HG03095 (cell line): ENCODE results near the gene PURA.
"Not testable (repeated sequence)": the region's sequence is repeated elsewhere in the genome, so short reads cannot be mapped to it uniquely, and the experiment has no call there.

ENCODE experiments used
- ATAC-seq: cut with Tn5 transposase; IDR thresholded peaks from one replicate; pipeline ENCODE4 v1.9.1; 2021; ENCODE audit warnings: moderate library complexity; ENCODE audit not compliant: unreplicated experiment

PURA gene

DNA sequence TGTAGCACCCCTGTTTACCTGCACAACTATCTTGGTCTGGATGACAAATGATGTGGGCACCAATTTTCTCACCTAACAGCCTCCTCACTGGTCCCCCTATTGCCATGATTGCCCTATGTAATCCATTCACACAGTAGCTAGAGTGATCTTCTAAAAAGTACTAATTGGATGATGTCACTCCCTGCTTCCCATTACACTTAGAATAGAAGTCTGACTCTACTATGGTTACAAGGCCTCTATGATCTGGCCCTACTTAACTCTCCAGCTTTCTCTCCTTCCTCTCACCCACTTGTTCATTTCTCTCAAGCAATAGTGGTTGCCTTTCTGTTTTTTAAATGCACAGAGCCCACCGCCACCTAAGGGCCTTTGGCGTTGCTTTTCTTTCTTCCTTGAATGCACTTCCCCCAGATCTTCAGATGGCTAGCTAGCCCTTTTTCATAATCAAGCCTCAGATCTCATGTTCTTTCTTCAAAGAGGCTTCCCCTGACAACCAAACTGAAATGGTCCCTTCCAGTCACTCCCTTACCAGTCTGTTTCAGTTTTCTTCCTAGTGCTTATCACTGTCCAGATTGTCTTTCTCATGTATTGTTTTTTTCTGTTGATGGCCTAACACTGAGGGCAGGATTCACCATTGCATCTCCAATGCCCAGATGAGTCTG lies 20.5 kb downstream of the PURA start:
- no peak for ATAC-seq

DNA sequence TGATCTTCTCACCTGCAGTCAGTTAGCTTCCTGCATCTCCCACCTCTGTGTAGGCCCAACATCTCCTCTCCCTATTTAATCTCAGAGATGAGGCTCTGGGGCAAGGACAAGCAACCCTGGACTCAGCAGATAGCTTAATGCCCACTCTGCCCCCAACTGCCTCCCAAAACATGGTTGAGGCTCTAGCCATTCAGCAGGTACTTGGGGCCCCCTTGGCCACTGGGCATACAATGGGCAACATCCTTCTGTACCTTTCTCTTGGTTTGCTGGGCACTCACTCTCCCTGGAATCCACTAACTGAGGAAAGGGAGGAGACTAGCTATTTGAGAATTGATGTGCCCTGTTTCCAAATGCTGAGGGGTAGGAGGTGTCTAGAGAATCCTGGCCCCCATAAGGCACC lies 21.2 kb downstream of the PURA start:
- ATAC-seq = no peak

DNA sequence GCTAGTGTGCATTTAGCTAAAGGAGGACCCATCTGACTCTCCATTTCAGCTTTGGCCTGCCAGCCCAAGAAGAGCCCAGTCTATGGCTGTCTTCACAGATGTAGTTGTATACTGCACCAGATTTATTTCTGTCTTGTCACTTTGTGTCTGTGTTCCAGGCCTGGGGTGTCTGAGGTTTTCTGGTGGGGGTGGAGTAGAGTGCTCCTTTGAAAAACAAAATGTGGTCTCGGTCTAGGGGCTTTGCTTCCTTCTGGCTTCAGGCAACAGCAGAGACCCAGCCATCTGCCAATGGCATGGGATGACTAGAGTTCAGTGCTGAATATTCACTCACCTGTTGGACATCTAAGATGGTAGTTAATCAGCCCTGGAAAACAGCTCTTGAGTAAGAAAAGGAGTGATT lies 22.7 kb downstream of the PURA start:
- no peak for ATAC-seq

DNA sequence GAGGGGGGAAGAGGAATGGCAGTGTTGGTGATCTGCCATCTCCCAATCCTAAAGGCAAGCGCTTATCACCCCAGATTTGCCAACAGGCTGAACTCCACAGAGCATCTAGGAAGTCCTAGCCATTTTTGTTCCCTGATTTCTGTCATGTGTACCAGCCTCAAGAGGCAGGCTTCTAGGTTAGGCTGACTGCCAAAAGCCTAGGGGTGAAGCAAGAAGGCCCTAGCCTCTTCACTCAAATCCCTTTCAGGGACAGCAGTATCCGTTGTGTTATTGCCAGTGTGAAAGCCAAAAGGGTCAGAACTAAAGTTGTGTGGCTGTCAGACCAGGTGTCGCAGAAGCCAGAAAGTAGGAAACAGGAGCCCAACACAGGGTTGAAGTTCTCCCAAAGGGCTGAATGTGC lies 26.5 kb downstream of the PURA start:
- ATAC-seq = no peak

DNA sequence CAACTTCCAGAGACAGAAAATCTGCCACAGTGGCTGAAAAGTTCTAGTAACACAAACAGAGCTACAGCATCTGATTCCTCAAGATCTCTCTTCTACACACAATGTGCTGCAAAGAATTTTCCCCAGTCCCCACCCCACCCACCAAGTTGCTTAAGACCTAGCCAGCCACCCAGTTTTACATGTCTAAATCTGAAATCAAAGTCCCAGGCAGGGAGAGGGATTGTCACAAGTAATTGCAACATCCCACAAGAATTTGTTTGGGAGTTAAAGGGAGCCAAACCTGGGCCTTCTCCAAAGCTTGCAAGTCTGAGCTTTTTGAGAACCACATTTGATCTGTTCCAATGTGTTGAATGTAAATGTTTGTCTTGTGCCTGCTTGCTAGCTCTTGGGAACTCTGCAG lies 27.3 kb downstream of the PURA start:
- ATAC-seq = no peak

DNA sequence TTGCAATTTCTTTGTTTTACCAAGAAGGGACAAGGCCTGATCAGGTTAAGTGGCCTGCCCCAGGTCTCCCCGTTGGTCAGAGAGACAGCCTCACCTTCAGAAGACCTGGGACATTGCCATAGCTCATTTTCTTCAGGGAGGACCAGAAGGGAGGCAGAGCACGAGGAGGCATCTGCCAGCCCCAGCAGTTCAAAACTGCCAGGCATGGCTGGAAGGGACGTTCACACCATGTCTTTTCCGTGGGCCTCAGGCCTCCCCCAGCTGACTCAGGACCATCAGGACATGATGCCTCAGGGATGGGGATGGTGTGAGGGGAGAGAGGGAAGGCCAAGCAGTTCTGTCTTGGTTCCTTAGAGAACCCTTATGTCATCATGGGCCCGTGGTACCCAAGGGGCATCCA lies 28.3 kb downstream of the PURA start:
- no peak for ATAC-seq

DNA sequence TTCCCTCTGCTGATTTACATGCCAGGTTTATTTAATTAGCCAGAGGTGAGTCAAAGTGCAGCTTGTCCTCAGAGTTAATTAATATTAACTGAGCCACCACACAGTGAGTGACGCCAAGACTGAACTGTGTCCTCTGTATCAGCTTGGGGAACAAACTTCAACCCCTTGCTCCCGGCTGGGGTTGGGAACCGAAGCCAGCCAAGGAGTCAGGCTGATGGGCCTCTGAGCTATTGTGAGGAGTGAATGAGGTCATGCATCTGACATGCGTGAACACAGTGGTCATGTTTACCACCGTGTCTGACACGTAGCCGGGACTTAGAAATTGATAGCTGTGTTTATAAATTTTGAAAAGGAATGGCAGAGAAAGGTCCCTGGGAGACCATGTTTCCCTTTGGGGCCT lies 28.9 kb downstream of the PURA start:
- no peak for ATAC-seq

DNA sequence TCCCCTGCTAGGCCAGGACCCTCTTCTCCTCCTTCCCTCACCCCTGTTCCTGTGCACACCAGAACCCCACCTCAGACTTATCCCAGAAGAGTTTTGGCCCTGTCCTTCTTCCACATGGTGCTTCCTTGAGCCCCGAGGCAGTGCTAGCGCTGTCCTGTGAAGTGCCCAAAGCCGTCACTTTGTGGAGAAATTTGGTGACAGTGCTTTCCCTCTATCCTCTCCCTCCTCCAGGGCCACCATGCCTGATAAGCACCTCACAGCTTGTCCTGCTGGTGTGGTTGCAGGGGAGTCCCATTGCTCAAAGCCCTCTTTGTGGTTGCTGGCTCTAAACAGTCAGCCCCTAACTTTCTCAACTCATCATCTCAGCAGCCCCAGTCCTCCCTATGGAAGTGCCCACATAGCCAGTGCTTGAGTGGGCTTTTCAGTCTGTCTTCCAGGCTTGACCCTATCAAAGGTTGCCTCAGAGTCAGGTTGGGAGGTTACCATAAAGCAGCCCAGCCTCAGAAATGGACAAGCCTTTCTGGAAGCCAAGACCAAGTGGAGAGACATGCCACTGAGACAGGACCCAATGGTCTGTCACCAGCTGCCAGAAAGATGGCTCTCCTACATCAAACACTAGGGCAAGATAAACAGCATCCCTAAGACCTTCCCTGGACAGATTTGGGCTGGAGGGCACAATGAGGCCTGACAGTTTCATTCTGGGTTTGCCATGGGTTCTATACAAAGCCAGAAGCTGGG lies 29.8 kb downstream of the PURA start:
- no peak for ATAC-seq

DNA sequence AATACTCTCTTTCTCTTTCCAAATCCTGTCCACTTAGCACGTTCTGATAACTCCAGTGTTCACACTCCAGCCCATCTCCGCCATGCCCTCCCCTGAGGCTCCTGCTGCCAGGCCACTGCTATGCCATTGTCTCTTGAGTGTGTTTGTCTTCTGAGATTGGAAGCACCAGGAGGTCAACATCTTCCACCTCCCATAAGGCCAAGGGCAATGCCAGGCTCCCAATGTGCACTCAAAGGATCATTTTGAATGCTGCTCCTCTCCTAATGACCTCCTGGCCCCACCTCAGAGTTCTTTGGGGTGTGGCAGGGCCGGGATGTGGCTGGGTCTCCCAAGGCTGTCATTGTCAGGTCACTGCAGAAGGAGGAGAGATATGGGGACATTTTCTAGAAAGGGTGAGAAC lies 31.3 kb downstream of the PURA start:
- ATAC-seq = no peak

DNA sequence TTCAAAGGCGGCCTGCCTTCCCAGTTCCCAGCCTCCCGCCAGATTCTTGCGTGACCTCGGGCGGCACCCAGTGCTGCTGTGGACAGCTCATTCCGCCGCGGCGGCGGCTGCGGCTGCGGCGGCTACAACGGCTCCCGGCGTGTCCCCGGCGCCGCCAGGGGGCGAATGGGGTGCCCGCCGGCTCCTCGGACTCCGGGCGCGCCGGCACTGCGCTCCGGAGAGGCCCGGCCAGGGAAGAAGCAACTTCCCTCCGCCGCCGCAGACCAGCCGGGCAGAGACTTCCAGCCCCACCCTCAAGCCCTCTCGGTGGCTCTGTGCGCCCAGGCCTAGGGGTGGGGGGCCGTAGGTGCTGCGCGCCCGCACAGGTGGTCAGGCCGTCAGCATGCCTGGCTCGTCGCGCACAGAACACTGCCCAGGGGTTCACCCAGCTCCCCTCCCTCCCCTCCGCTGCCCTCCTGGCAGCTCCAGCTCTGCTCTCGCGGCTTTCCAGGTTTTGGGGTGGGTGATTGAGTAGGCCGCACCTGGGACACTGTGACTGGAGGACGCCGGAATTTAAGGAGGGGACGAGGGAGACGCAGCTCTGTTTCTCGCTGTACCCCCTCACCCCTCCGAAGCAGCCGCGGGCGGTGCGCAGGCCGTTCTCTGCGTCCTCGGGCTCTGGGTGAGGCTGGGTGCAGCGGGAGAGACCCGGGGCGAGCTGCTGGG lies 32.1 kb downstream of the PURA start:
- no peak for ATAC-seq

DNA sequence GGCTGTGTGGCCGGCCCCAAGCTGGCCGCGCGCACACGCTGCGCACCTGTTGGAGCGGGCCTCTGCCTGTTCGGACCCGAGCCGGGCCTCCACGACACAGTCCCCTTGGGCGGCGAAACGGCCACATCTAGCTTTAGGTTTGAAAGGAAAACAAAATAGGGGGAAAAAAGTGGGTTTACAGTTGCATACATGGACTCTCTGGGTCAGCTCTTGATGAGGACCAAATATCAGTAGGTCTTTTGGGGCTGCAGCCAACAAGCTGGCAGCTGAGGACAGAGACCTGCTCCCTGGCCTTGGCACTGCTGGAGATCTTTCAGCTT lies 32.6 kb downstream of the PURA start:
- ATAC-seq = no peak

DNA sequence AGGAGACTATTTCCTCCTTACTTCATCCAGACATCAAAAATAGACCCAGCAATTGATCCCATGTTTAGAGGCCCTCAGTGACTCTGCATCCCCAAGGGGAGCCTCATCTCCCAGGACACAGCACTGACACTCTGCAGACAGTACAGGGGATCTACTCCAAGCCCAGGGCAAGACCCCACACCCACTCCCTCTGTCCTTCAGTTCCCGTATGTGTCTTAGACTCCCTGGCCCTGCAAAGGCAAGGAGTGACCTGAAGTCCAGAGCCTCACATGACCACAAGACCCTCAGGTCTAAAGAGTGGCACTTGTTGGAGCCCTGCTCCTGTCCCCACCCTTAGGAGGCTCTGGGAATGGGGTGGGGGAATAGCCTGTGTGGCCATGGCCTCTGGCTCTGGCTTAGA lies 33.6 kb downstream of the PURA start:
- ATAC-seq = no peak

DNA sequence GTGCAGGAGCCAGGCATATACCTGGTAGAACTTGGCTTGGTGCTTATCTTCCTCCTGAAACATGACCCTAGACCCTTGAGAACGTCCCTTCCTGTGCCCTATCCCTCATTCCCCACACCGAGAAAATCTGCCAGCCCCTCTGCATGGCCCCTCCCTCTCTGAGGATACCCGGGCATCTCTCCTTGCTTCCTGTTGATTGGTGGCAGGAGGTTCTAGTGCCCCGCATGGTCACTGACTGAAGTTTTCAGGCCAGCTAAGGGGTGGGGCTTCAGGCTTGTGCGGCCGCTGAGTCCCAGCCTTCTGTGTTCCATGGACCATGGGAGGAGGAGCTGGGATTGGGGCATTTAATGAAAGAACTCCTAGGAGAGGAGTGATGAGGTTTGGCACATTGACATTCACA lies 34.6 kb downstream of the PURA start:
- no peak for ATAC-seq

DNA sequence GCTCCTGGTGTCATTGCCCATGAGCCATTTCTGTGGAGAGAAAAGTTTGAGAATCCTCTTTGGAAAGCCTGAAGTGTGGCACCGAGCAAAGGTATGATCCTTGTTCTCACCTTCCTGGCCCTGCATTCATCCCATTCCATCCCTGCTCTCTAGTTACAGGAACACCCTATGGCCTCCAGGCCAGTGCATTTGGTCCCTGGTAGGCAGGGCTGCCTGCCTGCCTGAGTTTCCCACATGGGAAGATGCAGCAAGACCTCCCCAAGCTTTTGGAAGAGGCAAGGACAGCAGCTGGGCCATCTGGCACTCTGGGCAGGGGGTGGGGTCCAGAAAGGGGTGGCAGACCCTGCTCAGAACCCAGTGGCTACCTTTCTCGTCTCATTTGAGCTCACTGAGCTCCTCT lies 36.3 kb downstream of the PURA start:
- no peak for ATAC-seq

DNA sequence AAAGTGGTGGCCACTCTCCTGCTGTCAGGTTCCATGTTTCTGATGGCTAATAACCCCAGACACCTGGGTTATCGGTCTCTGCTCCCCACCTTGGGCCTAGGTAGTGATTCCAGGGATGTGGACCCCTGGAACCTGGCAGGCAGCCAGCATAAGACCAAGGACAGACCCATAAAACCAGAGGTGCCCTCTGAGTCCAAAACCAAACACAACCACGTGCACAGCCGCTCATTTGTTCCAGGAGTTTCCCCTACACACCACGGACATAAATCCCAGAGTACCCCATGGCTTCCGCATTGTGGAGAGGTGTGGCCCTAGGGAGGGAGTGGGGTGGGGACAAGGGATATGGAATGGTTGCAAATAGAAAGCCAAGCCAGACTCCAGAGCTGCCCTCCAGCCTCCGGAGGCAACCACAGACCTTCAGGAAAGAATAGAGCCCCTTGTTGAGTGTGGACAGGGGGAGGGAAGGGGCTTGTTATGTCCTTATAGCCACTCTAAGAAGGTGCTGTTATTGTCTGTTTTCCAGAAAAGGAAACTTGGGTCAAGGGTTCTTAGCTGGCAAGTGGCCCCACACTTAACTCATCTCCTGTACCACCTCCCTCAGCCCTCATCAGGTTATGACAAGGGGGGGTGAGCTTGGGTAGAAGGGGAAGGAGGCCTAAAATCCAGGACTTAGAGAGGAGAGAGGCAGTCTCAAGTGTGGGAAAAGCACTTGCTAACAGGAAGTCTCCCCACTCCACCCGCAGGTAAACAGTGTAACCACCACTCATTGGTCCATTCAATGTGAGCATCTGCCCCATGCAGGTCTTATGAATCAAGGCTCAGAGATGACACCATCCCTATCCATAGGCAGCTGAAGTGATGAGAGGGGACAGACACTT lies 37.5 kb downstream of the PURA start:
- no peak for ATAC-seq

DNA sequence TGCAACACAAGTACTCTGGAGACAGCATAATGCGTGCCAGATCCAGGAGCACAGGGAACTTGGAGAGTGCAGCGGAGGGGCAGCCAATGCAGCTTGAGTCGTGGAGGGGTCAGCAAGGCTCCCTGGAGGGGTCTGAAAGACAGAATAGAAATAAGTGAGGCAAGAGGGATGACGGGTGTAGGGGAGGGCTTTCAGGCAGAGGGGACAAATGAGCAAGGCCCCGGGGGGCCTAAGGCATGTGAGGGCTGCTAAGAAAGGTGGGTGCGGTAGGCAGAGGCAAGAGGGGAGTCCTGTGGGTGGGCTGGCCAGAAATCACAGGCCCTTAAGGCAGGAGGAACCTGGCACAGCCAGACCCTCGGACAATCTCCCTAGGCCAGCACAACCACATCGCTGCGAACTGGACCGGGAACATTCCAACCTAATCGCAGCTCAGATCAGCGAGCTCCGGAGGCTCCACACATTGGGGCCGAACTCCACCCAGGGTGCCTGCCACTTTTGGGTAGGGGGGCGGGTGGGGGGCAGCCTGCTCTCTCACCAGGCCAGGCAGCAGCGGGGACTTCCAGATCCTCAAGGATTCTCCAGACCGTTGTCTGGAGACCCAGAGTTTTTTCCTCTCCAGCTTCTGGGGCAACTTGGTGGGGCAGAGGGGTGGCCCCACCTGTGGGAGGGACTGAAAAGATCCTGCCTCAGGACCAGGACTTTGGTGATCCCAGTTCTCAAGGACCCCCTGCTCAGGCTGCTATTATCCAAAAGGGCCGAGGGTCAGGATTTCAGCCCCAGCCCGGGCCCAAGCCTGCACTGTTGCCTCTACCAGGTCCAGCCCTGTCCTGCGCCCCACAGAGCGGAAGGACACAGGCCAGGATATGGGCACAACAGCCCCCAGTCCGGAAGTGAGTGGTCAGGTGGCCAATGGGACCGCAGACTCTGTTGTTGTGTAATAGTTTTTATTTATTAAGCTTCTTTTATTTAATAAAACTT lies 38.4 kb downstream of the PURA start:
- no peak for ATAC-seq

DNA sequence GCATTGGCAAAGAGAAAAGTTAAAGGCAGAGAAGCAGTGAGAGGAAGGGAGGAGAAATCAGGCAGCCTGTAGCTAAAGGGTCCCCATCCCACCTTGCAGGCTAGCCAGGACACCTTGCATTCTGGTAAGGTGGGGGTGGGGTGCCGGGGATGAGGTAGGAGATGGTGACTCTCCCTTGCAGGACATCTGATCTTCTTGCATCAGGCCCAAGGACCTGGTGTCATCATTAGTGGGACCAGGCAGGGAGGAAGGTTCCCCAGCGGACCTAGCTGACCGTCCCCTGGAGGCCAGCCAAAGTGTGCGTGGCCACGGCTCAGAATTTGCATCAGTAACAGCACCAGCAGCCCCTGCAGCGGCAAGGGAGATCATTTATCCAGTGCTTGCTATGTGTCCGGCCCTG lies 39.3 kb downstream of the PURA start:
- ATAC-seq = no peak

DNA sequence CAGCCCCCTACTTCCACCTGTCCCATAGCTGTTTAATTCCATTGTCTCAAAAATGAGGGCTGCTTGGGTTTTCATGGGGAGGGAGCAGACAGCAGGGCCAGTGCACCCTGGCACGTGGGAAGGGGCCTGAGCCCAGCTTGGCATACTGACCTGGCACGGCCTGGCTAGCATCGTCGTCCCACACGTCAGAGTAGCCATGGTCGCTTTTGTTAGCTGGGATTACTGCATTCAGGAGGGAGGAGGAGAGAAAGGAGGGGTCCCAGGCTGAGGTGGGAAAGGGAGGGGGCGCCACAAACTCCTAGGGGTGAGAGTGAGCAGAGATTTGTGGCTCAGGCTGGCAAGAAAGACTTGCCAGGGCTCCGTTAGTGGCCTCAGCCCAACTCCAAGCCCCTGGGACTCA lies 40.0 kb downstream of the PURA start:
- ATAC-seq = no peak

DNA sequence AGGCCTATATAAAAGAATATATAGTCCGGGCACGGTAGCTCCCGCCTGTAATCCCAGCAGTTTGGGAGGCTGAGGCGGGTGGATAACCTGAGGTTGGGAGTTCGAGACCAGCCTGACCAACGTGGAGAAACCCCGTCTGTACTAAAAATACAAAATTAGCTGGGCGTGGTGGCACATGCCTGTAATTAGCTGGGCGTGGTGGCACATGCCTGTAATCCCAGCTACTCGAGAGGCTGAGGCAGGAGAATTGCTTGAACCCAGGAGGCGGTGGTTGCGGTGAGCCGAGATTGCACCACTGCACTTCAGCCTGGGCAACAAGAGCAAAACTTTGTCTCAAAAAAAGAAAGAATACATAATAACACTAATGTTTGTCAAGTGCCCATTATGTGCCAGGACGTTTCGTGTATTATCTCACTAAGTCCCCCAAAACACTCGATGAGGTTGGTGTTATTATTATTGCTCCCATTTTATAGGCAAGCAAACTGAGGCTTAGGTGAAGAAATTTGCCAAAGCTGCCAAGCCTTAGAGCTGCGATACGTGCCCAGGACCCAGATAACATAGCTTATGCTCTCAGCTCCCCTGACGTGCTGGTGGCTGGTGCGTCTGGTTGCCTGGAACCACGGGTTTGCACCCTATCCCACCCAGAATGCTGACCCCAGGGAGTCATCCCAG lies 40.9 kb downstream of the PURA start:
- ATAC-seq = not testable (repeated sequence)
